Measurements from ENCODE around the gene TMPRSS11A. TPM values are rescaled to one million over a fixed set of nuclear protein-coding genes. Genes with fewer than 3 reads are reported as not detected.

TMPRSS11A gene
- total and polyA plus RNA-seq, 12 donors, result 0.03 TPM; not detected in 11

GRCh38 chr4:67954890-67955289 lies 8.4 kb downstream of the TMPRSS11A start:
- no peaks in the 10 kb centered on the region for H3K36me3 ChIP-seq (replicated peaks in 1 of 2)
- no peaks in the 10 kb centered on the region for H3K4me1 ChIP-seq (replicated peaks in 1 of 2)
- DNase-seq, result no peak
- TF ChIP-seq POLR2A (IDR thresholded peaks at IDR 0.05), result no peak
- no peak for TF ChIP-seq CTCF (IDR thresholded peaks at IDR 0.05)
- no peak overlapping the region for H3K4me3 ChIP-seq
- no peak overlapping the region for H3K27ac ChIP-seq
- H3K27me3 ChIP-seq, result no peaks in the 10 kb centered on the region
- no peaks in the 10 kb centered on the region for H3K9me3 ChIP-seq (replicated peaks in 1 of 3)
- intact Hi-C loops (cut with DNase I), result no loop called here

- Histone ChIP-seq H3K9me3 (replicated peaks in 1 of 3) (no peaks in the 10 kb centered on the region), H3K4me3 (no peak overlapping the region), H3K36me3 (replicated peaks in 1 of 2) (no peaks in the 10 kb centered on the region), H3K27me3 (no peaks in the 10 kb centered on the region), H3K27ac (no peak overlapping the region), H3K4me1 (replicated peaks in 1 of 2) (no peaks in the 10 kb centered on the region)
- 59 to 76% (median 70%) methylated on average over 3 of the region's 3 CpGs for WGBS, 4 donors
- intact Hi-C loops (cut with DNase I), result no loop called here
- TF ChIP-seq POLR2A (IDR thresholded peaks at IDR 0.05) (no peak), CTCF (IDR thresholded peaks at IDR 0.05) (no peak)
- DNase-seq, result no peak
These were observed 22.2 kb downstream of the TMPRSS11A start for GRCh38 chr4:67941074-67941473.

- no peak for TF ChIP-seq CTCF (IDR thresholded peaks at IDR 0.05)
- no peak for TF ChIP-seq POLR2A (IDR thresholded peaks at IDR 0.05)
- WGBS, 4 donors, result 76 to 90% (median 84%) methylated on average over 2 of the region's 2 CpGs
- Histone ChIP-seq H3K36me3 (replicated peaks in 1 of 2) (no peaks in the 10 kb centered on the region), H3K4me3 (no peak overlapping the region), H3K27ac (no peak overlapping the region), H3K27me3 (no peaks in the 10 kb centered on the region), H3K4me1 (replicated peaks in 1 of 2) (no peaks in the 10 kb centered on the region), H3K9me3 (replicated peaks in 1 of 3) (no peaks in the 10 kb centered on the region)
- no peak for DNase-seq
- intact Hi-C loops (cut with DNase I), result no loop called here
These were observed 22.8 kb downstream of the TMPRSS11A start for GRCh38 chr4:67940506-67940905.

DNA sequence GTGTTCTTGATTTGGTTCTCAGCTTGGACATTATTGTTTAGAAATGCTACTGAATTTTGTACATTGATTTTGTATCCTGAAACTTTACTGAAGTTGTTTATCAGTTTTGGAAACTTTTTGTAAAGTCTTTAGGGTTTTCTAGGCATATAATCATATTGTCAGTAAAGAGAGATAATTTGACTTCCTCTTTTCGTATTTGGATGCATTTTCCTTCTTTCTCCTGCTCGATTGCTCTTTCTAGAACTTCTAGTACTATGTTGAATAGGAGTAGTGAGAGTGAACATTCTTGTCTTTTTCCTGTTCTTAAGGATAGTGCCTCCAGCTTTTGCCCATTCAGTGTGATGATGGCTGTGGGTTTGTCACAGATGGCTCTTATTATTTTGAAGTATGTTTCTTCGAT lies 24.1 kb downstream of the TMPRSS11A start:
- H3K36me3 ChIP-seq (replicated peaks in 1 of 2), result no peaks in the 10 kb centered on the region
- 63 to 82% (median 77%) methylated on average over 3 of the region's 3 CpGs for WGBS, 4 donors
- H3K27me3 ChIP-seq, result no peaks in the 10 kb centered on the region
- no peak overlapping the region for H3K27ac ChIP-seq
- no peak for DNase-seq
- no peaks in the 10 kb centered on the region for H3K4me1 ChIP-seq (replicated peaks in 1 of 2)
- H3K9me3 ChIP-seq (replicated peaks in 1 of 3), result no peaks in the 10 kb centered on the region
- no peak overlapping the region for H3K4me3 ChIP-seq
- intact Hi-C loops (cut with DNase I), result no loop called here
- no peak for TF ChIP-seq CTCF (IDR thresholded peaks at IDR 0.05)
- TF ChIP-seq POLR2A (IDR thresholded peaks at IDR 0.05), result no peak

Data from adrenal gland (tissue), 12 donors.